Uterus (tissue), 2 donors: ENCODE results near the gene CD99.

Experiments used
- POLR2A ChIP-seq, 2 donors: fragments of 450-650 bp; IDR thresholded peaks; one replicate each; pipeline ENCODE4 v1.6.1; 2016; ENCODE audit warnings: antibody characterized with exemption in 2 of 2, mild to moderate bottlenecking in 1 of 2, moderate library complexity in 1 of 2
- TF ChIP-seq, protein P1 (sequence below), 4 experiments: fragments of 200-600 bp in 2 of 4; fragments of 450-650 bp in 2 of 4; sonication (generic) in 2 of 4; IDR thresholded peaks; one replicate each; pipeline ENCODE4 v1.5.1; 2016 to 2019; ENCODE audit warnings: antibody characterized with exemption in 4 of 4, mild to moderate bottlenecking in 2 of 4, moderate library complexity in 1 of 4

DNA sequence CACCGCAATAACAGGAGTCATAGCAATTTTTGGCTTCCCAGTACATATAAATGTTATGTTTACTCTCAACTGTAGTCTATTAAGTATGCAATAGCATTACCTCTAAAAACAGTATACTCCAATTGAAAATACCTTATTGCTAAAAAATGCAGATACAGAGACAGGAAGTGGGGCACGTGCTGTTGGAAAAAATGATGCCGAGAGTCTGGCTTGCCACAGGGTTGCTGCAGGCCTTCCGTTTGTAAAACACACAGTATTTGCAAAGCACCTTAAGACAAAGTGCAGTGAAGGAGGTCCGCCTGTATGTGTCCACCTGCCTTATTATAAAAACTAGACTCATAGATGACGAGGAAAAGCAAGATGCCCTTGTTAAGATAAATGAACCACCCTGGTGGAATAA is 23.5 kb downstream of the CD99 start:
- TF ChIP-seq, protein P1, sequence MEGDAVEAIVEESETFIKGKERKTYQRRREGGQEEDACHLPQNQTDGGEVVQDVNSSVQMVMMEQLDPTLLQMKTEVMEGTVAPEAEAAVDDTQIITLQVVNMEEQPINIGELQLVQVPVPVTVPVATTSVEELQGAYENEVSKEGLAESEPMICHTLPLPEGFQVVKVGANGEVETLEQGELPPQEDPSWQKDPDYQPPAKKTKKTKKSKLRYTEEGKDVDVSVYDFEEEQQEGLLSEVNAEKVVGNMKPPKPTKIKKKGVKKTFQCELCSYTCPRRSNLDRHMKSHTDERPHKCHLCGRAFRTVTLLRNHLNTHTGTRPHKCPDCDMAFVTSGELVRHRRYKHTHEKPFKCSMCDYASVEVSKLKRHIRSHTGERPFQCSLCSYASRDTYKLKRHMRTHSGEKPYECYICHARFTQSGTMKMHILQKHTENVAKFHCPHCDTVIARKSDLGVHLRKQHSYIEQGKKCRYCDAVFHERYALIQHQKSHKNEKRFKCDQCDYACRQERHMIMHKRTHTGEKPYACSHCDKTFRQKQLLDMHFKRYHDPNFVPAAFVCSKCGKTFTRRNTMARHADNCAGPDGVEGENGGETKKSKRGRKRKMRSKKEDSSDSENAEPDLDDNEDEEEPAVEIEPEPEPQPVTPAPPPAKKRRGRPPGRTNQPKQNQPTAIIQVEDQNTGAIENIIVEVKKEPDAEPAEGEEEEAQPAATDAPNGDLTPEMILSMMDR (IDR thresholded peaks at IDR 0.05) = no peak
- TF ChIP-seq POLR2A (IDR thresholded peaks at IDR 0.05) = no peak
